Measurements from ENCODE around the gene SEL1L. TPM values are rescaled to one million over a fixed set of nuclear protein-coding genes. Genes with fewer than 3 reads are reported as not detected.

SEL1L gene
- polyA plus RNA-seq, 1 of the 3 experiments (the other 2 are of a cell fraction): 13.8 TPM

GRCh38 chr14:81437244-81437643 lies 96.4 kb downstream of the SEL1L start:
- H3K79me2 ChIP-seq (ENCODE audit: insufficient read depth): no peaks in the 10 kb centered on the region
- no peaks in the 10 kb centered on the region for H3K9me3 ChIP-seq
- H3K27me3 ChIP-seq (ENCODE audit: insufficient read depth): peaks cover 32% of the 10 kb centered on the region
- TF ChIP-seq CTCF (IDR thresholded peaks at IDR 0.05): no peak
- TF ChIP-seq JUND (IDR thresholded peaks at IDR 0.05): no peak
- no peak for TF ChIP-seq FOXM1 (IDR thresholded peaks at IDR 0.05; ENCODE audit: low read depth)
- TF ChIP-seq USF2 (IDR thresholded peaks at IDR 0.05; ENCODE audit: borderline replicate concordance, low read depth, low read length): no peak
- no peak for TF ChIP-seq MAX (IDR thresholded peaks at IDR 0.05; ENCODE audit: low read depth)
- TF ChIP-seq RXRA (IDR thresholded peaks at IDR 0.05; ENCODE audit: borderline replicate concordance, low read depth): no peak
- no peak for TF ChIP-seq GATA2 (CRISPR knock-in tag; IDR thresholded peaks at IDR 0.05)
- TF ChIP-seq RAD21 (IDR thresholded peaks at IDR 0.05; ENCODE audit: low read length): no peak
- TF ChIP-seq TEAD4 (IDR thresholded peaks at IDR 0.05; ENCODE audit: borderline replicate concordance, insufficient read depth): no peak
- TF ChIP-seq REST (IDR thresholded peaks at IDR 0.05; ENCODE audit: low read depth, low read length): no peak
- TF ChIP-seq FOSL2 (IDR thresholded peaks at IDR 0.05; ENCODE audit: borderline replicate concordance, low read depth): no peak
- no peak for TF ChIP-seq EP300 (IDR thresholded peaks at IDR 0.05; ENCODE audit: borderline replicate concordance in 1 of 2, low read depth in 1 of 2, low read length in 1 of 2)
- TF ChIP-seq FOXJ3 (CRISPR knock-in tag; IDR thresholded peaks at IDR 0.05): no peak
- TF ChIP-seq POLR2AphosphoS5 (IDR thresholded peaks at IDR 0.05; ENCODE audit: low read depth, low read length): no peak
- TF ChIP-seq SIN3A (IDR thresholded peaks at IDR 0.05; ENCODE audit: borderline replicate concordance, low read depth, low read length): no peak
- TF ChIP-seq NFIC (IDR thresholded peaks at IDR 0.05; ENCODE audit: borderline replicate concordance): no peak
- TF ChIP-seq YY1 (IDR thresholded peaks at IDR 0.05; ENCODE audit: low read depth): no peak
- TF ChIP-seq EZH2phosphoT487 (IDR thresholded peaks at IDR 0.05; ENCODE audit: borderline replicate concordance, low read depth): no peak
- no peak for TF ChIP-seq MEF2A (IDR thresholded peaks at IDR 0.05; ENCODE audit: borderline replicate concordance, low read depth)
- no peaks in the 10 kb centered on the region for H4K20me1 ChIP-seq (ENCODE audit: insufficient read depth)
- ChIA-PET POLR2A (no interaction called here), CTCF (interaction anchor here (0.8 to 2.8 kb wide), 2 partner anchors 10 to 17 kb away, joined by 3 to 19 read pairs; no protein-coding TSS in a partner anchor)
- H3K4me2 ChIP-seq: no peak overlapping the region
- no peak overlapping the region for H3K9ac ChIP-seq
- H3K4me3 ChIP-seq (ENCODE audit: low read depth in 2 of 2, low read length in 1 of 2): no peak overlapping the region
- H3K36me3 ChIP-seq (replicated peaks in 1 of 2; ENCODE audit: control insufficient read depth in 1 of 2, insufficient read depth in 2 of 2, low read length in 1 of 2): no peaks in the 10 kb centered on the region
- peaks cover 0 to 8% of the 10 kb centered on the region in 2 experiments; a peak in 1 of 4 replicates for H3K4me1 ChIP-seq (ENCODE audit: control insufficient read depth in 1 of 2, insufficient read depth in 2 of 2, low read depth in 1 of 2, low read length in 1 of 2)
- no peaks in the 10 kb centered on the region for H3F3A ChIP-seq (replicated peaks; ENCODE audit: insufficient read depth)
- DNase-seq: no peak
- no peaks in the 10 kb centered on the region for H3K9me2 ChIP-seq
- WGBS (ENCODE audit: low lambda C conversion rate): 41% methylated on average over 4 of the region's 4 CpGs
- H2AFZ ChIP-seq (ENCODE audit: low read depth): no peak overlapping the region
- H3K27ac ChIP-seq (ENCODE audit: low read depth in 2 of 2, low read length in 1 of 2): no peak overlapping the region

Measured in SK-N-SH (cell line).